ENCODE results near the gene ADAMTS4.

ADAMTS4 gene

GRCh38 chr1:161219078-161219892 lies 20.4 kb upstream of the ADAMTS4 start:
- DNase-seq (ENCODE audit: low read depth in 2 of 2) = no peak

DNA sequence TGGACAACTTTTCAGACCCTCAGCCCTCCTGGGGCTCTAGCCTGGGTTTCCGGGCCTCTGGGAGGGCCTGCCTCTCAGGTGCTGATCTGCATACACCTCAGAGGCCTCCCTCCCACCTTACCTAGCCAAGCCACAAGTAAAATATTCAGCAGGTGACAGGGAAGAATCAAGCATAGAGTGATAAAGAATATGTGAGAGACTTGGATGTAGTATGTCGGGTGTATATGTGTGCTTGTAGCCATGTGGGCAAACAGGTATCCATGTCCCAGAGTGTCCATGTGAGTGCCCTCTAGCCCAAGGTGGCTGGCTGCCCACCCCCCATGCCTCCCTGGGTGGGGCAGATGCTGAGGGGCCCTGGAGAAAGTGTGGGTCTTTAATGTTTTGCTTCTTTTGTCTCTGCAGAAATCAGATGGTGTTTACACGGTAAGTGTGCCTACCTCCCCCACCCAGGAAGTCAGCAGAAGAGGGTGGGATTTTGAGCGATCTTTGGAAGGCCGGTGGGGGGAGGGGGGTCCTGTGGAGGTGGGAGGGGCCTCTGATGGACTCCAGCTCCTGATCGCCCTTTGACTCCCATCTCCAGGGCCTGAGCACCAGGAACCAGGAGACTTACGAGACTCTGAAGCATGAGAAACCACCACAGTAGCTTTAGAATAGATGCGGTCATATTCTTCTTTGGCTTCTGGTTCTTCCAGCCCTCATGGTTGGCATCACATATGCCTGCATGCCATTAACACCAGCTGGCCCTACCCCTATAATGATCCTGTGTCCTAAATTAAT lies 19.6 kb upstream of the ADAMTS4 start:
- DNase-seq (ENCODE audit: low read depth in 2 of 2) = no peak

DNA sequence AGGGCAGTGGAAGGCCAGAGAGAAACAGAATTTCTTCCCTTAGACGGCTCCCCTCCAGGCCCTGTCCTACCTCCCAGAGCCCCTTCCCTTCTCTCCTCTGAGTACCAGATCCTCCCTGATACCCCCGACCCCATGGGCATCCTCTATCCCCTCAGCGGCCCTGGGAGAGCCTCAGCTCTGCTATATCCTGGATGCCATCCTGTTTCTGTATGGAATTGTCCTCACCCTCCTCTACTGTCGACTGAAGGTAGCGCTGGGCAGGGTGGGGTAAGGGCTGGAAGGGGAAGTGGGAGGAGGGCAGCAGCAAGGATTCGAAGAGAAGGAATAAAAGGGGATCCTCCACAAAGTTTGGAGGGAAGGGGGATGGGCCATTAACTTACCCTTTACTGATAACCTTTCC lies 19.0 kb upstream of the ADAMTS4 start:
- no peak for DNase-seq (ENCODE audit: low read depth in 2 of 2)

GRCh38 chr1:161216945-161217712 lies 18.3 kb upstream of the ADAMTS4 start:
- DNase-seq (ENCODE audit: low read depth in 2 of 2) = no peak

GRCh38 chr1:161215076-161215475 lies 16.2 kb upstream of the ADAMTS4 start, which contains the start of gene FCER1G:
FCER1G (plus strand) TSS chr1:161215295; CDS start chr1:161215322, 27 bp downstream.
- no peak for DNase-seq (ENCODE audit: low read depth in 2 of 2)

GRCh38 chr1:161214369-161214768 lies 15.5 kb upstream of the ADAMTS4 start:
- no peak for DNase-seq (ENCODE audit: low read depth in 2 of 2)

GRCh38 chr1:161209790-161210409 lies 11.0 kb upstream of the ADAMTS4 start:
- DNase-seq (ENCODE audit: low read depth in 2 of 2) = peak; percentile 54 to 55

DNA sequence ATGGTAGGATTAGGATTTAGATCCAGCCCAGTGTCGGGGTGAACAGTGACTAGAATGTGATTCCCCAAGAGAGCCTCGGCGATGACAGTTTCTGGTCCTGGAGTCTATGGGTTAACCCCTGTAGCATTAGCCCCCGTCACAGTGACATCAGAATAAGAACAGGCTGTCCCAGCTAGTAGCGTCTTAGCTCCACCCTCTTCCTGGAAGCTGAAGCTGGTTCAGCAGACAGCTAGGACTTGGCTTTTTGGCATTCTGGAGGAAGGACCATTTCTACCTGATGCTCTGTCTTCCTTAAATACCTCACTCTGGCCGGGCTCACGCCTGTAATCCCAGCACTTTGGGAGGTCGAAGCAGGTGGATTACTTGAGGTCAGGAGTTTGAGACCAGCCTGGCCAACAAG lies 8.3 kb upstream of the ADAMTS4 start:
- DNase-seq (ENCODE audit: low read depth in 2 of 2) = no peak

DNA sequence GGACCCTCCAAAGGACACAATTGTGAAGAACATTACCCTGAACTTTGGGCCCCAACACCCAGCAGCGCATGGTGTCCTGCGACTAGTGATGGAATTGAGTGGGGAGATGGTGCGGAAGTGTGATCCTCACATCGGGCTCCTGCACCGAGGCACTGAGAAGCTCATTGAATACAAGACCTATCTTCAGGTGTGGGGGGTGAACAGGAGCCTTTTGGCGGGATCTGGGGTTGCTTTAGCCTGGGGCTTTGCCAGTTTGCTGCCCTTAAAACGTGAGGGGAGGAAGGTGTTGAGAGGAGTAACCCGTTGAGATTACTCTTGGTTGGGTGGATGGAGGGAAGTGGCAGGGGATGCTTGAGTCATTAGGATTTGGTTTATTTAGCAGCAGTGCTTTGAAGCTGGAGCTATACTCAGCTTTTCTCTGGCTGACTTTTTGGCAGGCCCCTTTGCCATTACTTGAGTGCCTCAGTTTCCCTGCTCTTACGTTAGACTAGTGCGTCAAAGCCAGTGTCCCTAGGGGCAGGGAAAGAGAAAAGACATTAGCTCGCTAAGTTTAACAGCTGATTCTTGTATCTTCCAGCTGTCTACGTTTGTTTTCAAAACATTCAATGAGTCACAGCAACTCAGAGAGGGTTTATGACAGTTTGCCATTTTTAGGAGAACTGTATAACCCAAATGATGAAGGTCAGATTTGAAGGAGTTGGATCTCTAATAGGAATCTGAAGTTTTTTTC lies 7.7 kb upstream of the ADAMTS4 start:
- DNase-seq (ENCODE audit: low read depth in 2 of 2) = no peak

DNA sequence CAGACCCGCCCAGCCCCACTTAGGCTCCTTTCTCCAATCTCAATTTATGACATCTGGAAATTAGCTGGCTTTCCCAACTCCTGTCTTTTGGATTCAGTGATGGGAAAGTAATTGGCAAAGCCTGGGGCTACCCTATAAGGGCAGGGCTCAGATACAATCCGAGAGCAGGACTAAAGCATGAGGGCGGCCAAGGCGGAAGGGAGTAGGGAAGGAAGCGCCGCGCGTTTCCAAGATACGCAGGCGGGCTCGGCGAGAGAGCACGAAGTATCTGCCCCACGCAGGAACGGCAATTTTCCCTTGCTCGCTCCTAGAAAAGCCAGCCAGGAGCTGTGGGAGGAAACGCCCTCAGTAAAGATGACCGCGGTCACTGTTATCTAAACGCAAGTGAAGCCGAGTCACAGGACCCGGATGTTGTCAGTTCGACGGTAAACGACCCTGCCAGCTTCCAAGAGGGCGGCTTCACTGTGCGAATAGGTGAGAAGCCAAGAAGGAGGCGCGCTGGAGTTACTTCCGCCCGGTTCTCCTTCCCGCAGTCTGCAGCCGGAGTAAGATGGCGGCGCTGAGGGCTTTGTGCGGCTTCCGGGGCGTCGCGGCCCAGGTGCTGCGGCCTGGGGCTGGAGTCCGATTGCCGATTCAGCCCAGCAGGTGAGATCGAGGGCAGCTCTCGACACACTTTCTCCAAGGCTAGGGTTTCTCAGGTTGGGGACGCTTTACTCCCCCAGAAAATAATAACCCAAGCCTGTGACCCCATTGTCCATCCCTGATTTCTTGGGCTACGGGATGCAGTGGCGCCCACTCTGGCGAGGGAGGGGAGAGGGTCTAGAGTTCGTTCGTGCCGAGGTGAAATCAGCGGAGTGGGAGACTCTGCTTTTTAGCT lies 3.2 kb upstream of the ADAMTS4 start, which contains the start of gene NDUFS2:
Gene NDUFS2 (plus strand): TSS at position 532 of the 877 bp plus-strand sequence. CDS start 19 bp downstream, at position 551.
- DNase-seq (ENCODE audit: low read depth in 2 of 2) = peak; percentile 82 to 90

DNA sequence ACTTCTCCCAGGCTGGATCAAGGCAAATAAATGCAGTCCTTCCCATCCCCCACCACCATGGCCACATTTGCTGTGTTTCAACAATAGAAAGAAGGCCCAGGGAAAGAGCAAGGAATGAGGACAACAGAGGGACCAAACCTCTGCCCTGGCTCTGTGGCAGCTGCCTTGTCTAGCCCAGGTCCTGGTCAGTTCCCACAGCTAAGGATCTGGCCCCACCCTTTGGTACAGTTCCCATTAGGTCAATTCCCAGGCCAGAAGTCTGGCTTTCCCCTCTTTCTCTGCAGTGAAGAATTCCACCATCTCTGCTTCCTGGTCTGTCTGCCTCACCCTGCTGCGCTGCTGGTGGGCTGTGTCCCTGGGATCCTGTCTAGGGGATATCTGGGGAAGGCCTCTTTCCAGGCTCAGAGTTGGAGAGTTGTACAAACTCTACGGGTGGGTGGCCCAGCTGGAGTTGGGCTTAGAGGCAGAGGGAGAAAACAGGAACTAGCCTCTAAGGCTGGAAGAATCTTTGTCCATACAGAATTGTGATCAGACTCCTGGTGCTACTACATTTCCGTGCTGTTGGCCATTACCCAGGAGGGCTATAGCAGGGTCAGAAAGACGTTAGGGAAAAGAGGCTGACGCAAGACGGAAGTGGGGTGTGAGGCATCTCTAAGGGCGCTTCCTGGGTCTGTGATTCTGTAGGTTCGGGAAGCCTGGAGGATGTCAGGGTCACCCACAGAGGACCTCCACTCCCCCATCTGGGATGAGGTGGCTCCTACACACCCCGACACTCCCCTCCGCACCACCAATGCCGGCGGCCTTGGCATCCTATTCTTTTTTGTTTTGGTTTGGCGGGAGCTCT lies 2.4 kb upstream of the ADAMTS4 start:
- no peak for DNase-seq (ENCODE audit: low read depth in 2 of 2)

- DNase-seq (ENCODE audit: low read depth in 2 of 2) = no peak
Measured at GRCh38 chr1:161200421-161200991, 1.7 kb upstream of the ADAMTS4 start.

DNA sequence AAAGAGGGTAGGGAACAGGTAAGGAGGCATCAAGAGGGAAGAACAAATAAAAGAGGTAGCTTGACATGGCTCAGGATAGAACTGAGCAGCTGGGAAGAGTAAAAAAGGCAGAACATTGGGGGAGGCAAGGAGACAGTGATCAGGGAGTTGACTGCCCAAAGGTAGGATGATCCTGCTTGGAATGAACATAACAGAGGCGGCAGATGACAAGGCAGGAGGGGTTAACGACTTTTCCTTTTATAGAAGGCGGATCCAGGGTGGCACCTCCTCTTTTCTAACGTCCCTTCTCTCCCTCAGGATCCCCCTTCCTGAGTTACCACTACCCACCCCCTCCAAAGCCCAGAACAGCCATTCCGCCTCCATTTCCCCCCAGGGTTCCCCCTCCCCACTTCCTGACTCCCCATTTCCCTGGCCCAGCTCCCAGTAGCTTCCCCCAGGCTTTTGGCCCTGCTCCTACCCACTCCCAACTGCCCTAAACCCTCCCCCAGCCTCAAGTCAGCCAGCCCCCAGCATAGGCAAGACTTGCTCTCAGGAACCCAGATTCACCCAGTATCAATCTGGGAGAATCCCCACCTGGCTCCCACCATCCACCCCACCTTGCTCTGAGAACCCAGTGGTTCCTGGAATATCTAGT lies 769 bp upstream of the ADAMTS4 start:
- no peak for DNase-seq (ENCODE audit: low read depth in 2 of 2)

DNA sequence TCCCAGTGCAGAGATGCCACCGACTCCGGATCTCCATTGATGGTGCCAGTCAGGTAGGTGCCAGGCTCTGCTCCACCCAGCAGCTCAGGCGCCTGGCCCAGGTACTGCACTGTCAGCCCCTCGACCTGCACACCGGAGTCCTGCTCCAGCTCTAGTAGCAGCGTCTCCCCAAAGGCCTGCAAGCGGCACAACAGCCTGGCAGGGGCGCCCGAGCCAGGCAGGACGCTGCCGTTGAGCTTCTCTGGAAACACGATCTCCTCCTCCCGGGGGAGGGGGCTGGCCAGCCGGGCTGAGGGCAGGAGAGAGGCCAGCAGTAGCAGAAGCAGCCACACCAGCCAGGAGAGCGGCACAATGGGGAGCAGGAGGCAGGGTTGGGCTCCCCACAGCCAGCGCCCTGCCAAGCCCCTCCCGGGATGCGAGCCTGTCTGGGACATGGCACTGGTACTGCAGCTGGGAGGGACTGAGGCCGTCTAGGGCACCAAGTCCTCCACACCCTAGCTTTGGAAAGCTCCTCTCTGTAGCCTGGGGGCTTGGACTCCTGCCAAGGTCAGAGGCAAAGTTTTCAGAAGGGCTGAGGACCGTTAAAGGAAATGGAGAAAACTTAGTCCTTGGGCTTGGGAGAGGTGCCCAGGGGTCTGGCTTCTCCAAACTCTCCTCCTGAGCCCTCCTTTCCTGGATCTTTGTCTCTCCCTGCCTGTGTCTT lies 509 bp downstream of the ADAMTS4 start:
- DNase-seq (ENCODE audit: low read depth in 2 of 2) = no peak

DNA sequence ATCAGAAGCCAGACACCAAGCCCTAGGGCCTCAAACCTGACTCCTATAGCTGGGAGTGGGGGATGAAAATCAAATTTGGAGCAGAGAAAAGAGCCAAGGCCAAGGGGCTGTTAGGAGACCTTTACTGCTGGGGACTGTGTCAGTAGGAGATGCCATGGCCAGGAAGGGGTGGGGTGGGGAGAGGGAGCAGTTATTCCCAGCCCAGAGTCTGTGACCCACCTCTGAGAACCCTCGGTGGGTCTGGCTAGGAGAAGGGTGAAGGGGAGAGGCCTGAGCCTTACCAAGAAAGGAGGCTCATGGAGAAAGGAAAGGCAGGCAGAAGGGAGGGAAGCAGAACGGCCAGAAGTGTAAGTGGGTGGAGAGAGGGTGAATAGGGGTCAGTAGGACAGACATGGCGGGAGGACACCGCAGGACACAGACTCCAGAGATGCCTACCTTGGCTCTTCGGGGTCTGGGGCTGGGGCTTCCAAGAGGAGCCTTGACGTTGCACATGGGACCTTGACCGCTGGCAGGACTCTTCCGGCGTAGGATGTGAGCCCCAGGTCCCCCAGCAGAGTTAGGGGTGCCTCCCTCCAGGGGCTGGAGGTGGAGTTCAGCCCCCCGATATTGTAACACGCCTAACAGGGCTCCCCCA lies 1.2 kb downstream of the ADAMTS4 start:
- no peak for DNase-seq (ENCODE audit: low read depth in 2 of 2)

GRCh38 chr1:161196521-161197451 lies 2.1 kb downstream of the ADAMTS4 start:
- DNase-seq (ENCODE audit: low read depth in 2 of 2) = no peak

Measured in stimulated activated CD4-positive, alpha-beta T cell treated with anti-CD3 and anti-CD28 coated beads, Interleukin-1b, Interleukin-23, amount 100 ng/mL, for 4 hours (primary cell).